Measurements from ENCODE around the gene CEND1. TPM values are rescaled to one million over a fixed set of nuclear protein-coding genes. Genes with fewer than 3 reads are reported as not detected.

Gene CEND1
- total RNA-seq, 1 donor from 2014 or later, result 0.27 TPM

GRCh38 chr11:824292-824880 lies 34.5 kb upstream of the CEND1 start:
- no peak for DNase-seq (ENCODE audit: extremely low spot score, unreplicated experiment)
- no peaks in the 10 kb centered on the region for H3K27me3 Mint-ChIP-seq (ENCODE audit: unreplicated experiment)
- no peak overlapping the region for H3K27ac Mint-ChIP-seq (ENCODE audit: unreplicated experiment)
- no peak for TF ChIP-seq CTCF (IDR thresholded peaks at IDR 0.05)
- H3K9me3 Mint-ChIP-seq (ENCODE audit: unreplicated experiment), result no peaks in the 10 kb centered on the region
- H3K36me3 Mint-ChIP-seq (ENCODE audit: unreplicated experiment), result peaks cover 10% of the 10 kb centered on the region
- H3K4me3 Mint-ChIP-seq (ENCODE audit: unreplicated experiment), result no peak overlapping the region
- peaks cover 46% of the 10 kb centered on the region for H3K4me1 Mint-ChIP-seq (ENCODE audit: unreplicated experiment)

- no peak for TF ChIP-seq CTCF (IDR thresholded peaks at IDR 0.05)
- Mint-ChIP-seq H3K27ac (ENCODE audit: unreplicated experiment) (no peak overlapping the region), H3K4me3 (ENCODE audit: unreplicated experiment) (no peak overlapping the region), H3K36me3 (ENCODE audit: unreplicated experiment) (peaks cover 10% of the 10 kb centered on the region), H3K4me1 (ENCODE audit: unreplicated experiment) (peaks cover 39% of the 10 kb centered on the region), H3K9me3 (ENCODE audit: unreplicated experiment) (no peaks in the 10 kb centered on the region), H3K27me3 (ENCODE audit: unreplicated experiment) (no peaks in the 10 kb centered on the region)
- no peak for DNase-seq (ENCODE audit: extremely low spot score, unreplicated experiment)
Measured at GRCh38 chr11:823441-824291, 33.8 kb upstream of the CEND1 start.

DNA sequence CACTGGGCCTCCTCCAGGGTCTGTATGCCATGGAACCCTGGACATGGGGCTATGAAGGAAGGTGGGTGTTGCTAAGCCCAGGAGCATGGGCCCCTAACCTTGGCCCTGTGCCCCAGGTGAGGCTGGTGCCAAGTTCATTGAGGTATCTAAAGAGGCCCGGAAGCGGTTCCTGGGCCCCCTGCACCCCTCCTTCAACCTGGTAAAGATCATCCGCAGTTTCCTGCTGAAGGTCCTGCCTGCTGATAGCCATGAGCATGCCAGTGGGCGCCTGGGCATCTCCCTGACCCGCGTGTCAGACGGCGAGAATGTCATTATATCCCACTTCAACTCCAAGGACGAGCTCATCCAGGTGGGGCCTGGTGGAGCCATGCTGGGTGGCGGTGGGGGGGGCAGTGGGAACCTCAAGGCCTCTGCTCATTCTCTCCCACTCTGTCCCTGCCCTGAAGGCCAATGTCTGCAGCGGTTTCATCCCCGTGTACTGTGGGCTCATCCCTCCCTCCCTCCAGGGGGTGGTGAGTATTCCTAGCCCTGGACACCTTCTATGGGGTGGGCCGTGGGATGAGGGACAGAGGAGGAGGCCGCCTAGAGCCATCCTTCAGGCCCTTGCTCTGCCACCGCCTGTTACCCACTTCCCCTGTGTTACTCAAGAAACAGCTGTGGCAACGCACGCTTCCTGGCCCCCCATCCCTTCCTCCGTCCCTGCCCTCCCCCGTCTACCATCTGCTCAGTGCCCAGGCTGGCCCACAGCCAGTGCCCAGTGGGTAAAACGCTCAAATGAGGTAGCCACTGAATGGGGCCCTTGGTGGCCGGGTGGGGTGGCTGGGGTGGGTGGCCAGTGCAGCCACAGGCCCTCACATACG lies 31.9 kb upstream of the CEND1 start:
- Mint-ChIP-seq H3K4me3 (ENCODE audit: unreplicated experiment) (peak overlapping the region; percentile 83), H3K9me3 (ENCODE audit: unreplicated experiment) (no peaks in the 10 kb centered on the region), H3K4me1 (ENCODE audit: unreplicated experiment) (peaks cover 29% of the 10 kb centered on the region), H3K36me3 (ENCODE audit: unreplicated experiment) (peaks cover 10% of the 10 kb centered on the region), H3K27me3 (ENCODE audit: unreplicated experiment) (no peaks in the 10 kb centered on the region), H3K27ac (ENCODE audit: unreplicated experiment) (no peak overlapping the region)
- DNase-seq (ENCODE audit: extremely low spot score, unreplicated experiment), result no peak
- TF ChIP-seq CTCF (IDR thresholded peaks at IDR 0.05), result no peak

DNA sequence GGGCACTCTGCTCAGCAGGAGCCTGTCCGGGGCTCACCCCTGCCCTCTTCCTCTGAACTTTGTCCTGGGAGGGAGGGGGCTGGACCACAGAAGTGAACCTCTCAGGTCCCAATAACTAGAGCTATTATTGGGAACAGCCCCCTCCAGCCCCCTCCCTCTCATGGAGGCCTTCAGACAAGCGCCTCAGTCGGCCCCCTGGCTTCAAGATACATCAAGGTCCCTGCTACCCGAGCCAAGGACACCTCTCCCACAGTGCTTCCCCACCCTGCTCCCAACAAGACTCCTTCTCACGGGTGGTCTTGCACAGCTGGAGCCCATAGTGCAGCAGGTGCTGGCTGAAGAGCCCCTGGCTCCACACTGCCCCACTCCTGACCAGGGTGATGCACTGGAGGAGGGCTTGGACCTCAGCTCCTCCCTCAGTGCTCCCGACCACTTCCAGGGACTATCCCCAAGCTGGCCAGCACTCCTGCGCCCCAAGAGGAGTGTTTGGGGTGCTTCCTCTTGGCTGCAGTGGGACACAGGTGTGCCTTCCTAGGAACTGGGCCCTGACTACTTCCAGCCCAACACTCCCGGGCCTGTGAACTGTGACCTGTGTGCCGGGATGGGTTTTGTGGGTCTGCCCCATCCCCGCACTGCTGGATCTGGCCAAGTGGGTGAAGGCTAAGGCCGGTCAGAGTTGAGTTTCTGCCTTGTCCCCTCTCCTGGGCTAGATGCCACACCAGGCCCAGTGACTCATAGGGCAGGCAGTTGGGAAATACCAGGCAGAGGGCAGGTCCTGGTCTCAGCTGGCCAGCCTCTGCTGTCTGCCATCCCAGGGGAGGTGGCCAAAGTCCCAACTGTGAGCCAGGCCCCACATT lies 31.0 kb upstream of the CEND1 start:
- H3K27me3 Mint-ChIP-seq (ENCODE audit: unreplicated experiment), result no peaks in the 10 kb centered on the region
- H3K36me3 Mint-ChIP-seq (ENCODE audit: unreplicated experiment), result peaks cover 10% of the 10 kb centered on the region
- no peak for DNase-seq (ENCODE audit: extremely low spot score, unreplicated experiment)
- peaks cover 25% of the 10 kb centered on the region for H3K4me1 Mint-ChIP-seq (ENCODE audit: unreplicated experiment)
- no peak for TF ChIP-seq CTCF (IDR thresholded peaks at IDR 0.05)
- peak overlapping the region; percentile 54 for H3K27ac Mint-ChIP-seq (ENCODE audit: unreplicated experiment)
- H3K9me3 Mint-ChIP-seq (ENCODE audit: unreplicated experiment), result no peaks in the 10 kb centered on the region
- peak overlapping the region; percentile 83 for H3K4me3 Mint-ChIP-seq (ENCODE audit: unreplicated experiment)
